Skin epidermis (tissue), 12 donors: ENCODE results near the gene HS6ST1.

ENCODE experiments used
- H3K27ac ChIP-seq, 21 experiments: fragments of 200-600 bp; sonication (generic) in 11 of 21; one replicate each; pipeline ENCODE4 v1.5.0; 2020; ENCODE audit warnings: mild to moderate bottlenecking in 3 of 21, inconsistent platforms in 2 of 21, moderate library complexity in 2 of 21
- H3K4me3 ChIP-seq, 7 experiments: fragments of 200-600 bp; sonication (generic) in 2 of 7; one replicate each; pipeline ENCODE4 v1.5.0; 2020; ENCODE audit warnings: inconsistent platforms in 2 of 7, mild to moderate bottlenecking in 2 of 7, moderate library complexity in 1 of 7

The HS6ST1 gene

GRCh38 chr2:128350736-128351135, 32.1 kb upstream of the HS6ST1 start:
- H3K27ac ChIP-seq: no peak overlapping the region
- no peak overlapping the region for H3K4me3 ChIP-seq

- H3K27ac ChIP-seq: peak overlapping the region in 10 of 21 experiments; percentile 9 to 69 (median 48)
These were observed 30.0 kb upstream of the HS6ST1 start for GRCh38 chr2:128348701-128349100.

GRCh38 chr2:128347701-128348539, 29.3 kb upstream of the HS6ST1 start:
- H3K4me3 ChIP-seq: no peak overlapping the region
- H3K27ac ChIP-seq: peak overlapping the region in 16 of 21 experiments; percentile 9 to 69 (median 48)

More at GRCh38 chr2:128348701-128349100, 30.0 kb upstream of the HS6ST1 start:
- H3K4me3 ChIP-seq: no peak overlapping the region

GRCh38 chr2:128347171-128347558, 28.5 kb upstream of the HS6ST1 start:
- peak overlapping the region in 7 of 21 experiments; percentile 4 to 69 (median 31) for H3K27ac ChIP-seq
- no peak overlapping the region for H3K4me3 ChIP-seq

GRCh38 chr2:128346291-128347170, 27.9 kb upstream of the HS6ST1 start:
- H3K27ac ChIP-seq: peak overlapping the region in 6 of 21 experiments; percentile 4 to 65 (median 30)

GRCh38 chr2:128345436-128346165, 26.9 kb upstream of the HS6ST1 start:
- H3K27ac ChIP-seq: no peak overlapping the region
- no peak overlapping the region for H3K4me3 ChIP-seq

More at GRCh38 chr2:128346291-128347170, 27.9 kb upstream of the HS6ST1 start:
- H3K4me3 ChIP-seq: no peak overlapping the region

- H3K27ac ChIP-seq: no peak overlapping the region
- H3K4me3 ChIP-seq: no peak overlapping the region
These were observed 25.4 kb upstream of the HS6ST1 start for GRCh38 chr2:128344101-128344500.

GRCh38 chr2:128343459-128343858, 24.8 kb upstream of the HS6ST1 start:
- Histone ChIP-seq H3K4me3 (no peak overlapping the region), H3K27ac (no peak overlapping the region)

GRCh38 chr2:128342550-128342949, 23.9 kb upstream of the HS6ST1 start:
- Histone ChIP-seq H3K4me3 (no peak overlapping the region), H3K27ac (no peak overlapping the region)

GRCh38 chr2:128341621-128342020, 23.0 kb upstream of the HS6ST1 start:
- no peak overlapping the region for H3K27ac ChIP-seq
- no peak overlapping the region for H3K4me3 ChIP-seq

GRCh38 chr2:128332091-128332634, 13.5 kb upstream of the HS6ST1 start:
- H3K4me3 ChIP-seq: no peak overlapping the region
- H3K27ac ChIP-seq: no peak overlapping the region

GRCh38 chr2:128330583-128330982, 11.9 kb upstream of the HS6ST1 start:
- no peak overlapping the region for H3K27ac ChIP-seq

GRCh38 chr2:128329607-128330006, 10.9 kb upstream of the HS6ST1 start:
- no peak overlapping the region for H3K4me3 ChIP-seq
- H3K27ac ChIP-seq: no peak overlapping the region

More at GRCh38 chr2:128330583-128330982, 11.9 kb upstream of the HS6ST1 start:
- no peak overlapping the region for H3K4me3 ChIP-seq

GRCh38 chr2:128327180-128327964, 8.7 kb upstream of the HS6ST1 start:
- Histone ChIP-seq H3K4me3 (no peak overlapping the region), H3K27ac (no peak overlapping the region)

GRCh38 chr2:128326346-128326745, 7.7 kb upstream of the HS6ST1 start:
- Histone ChIP-seq H3K27ac (peak overlapping the region in 1 of 21 experiments; percentile 28), H3K4me3 (no peak overlapping the region)

- Histone ChIP-seq H3K27ac (peak overlapping the region in 4 of 21 experiments; percentile 23 to 33 (median 30)), H3K4me3 (no peak overlapping the region)
These were observed 7.0 kb upstream of the HS6ST1 start for GRCh38 chr2:128325611-128326181.

GRCh38 chr2:128324897-128325410, 6.3 kb upstream of the HS6ST1 start:
- Histone ChIP-seq H3K4me3 (no peak overlapping the region), H3K27ac (peak overlapping the region in 1 of 21 experiments; percentile 31)
